Astrocyte of the cerebellum (primary cell): ENCODE data around the gene C21orf91.

Source experiments
- DNase-seq: peaks from one replicate; pipeline ENCODE4 v3.0.0-alpha.2; 2011; ENCODE audit warnings: low read depth
- H3K4me3 ChIP-seq: 2 replicates; pipeline ENCODE4 v1.5.1; 2011; ENCODE audit warnings: mild to moderate bottlenecking, low read depth, low read length, moderate library complexity
- CTCF ChIP-seq: IDR thresholded peaks from 2 replicates; pipeline ENCODE4 v1.5.1; 2012; ENCODE audit warnings: low read length, low read depth, moderate library complexity, mild to moderate bottlenecking; ENCODE audit errors: missing control alignments
- in situ Hi-C: cut with HindIII; loops from 2 replicates; pipeline ENCODE4 v1.10.0; 2017; ENCODE audit warnings: low sequenced_read_pairs

Gene C21orf91

GRCh38 chr21:17759511-17760178, 59.5 kb downstream of the C21orf91 start:
- in situ Hi-C loops = no loop called here
- H3K4me3 ChIP-seq = no peak overlapping the region
- DNase-seq = no peak
- no peak for TF ChIP-seq CTCF

GRCh38 chr21:17758683-17759082, 60.5 kb downstream of the C21orf91 start:
- no peak overlapping the region for H3K4me3 ChIP-seq
- DNase-seq = no peak
- in situ Hi-C loops = no loop called here
- no peak for TF ChIP-seq CTCF

- no peak for TF ChIP-seq CTCF
- DNase-seq = no peak
- no peak overlapping the region for H3K4me3 ChIP-seq
- in situ Hi-C loops = no loop called here
These were observed 61.5 kb downstream of the C21orf91 start for GRCh38 chr21:17757671-17758070.

- no peak for TF ChIP-seq CTCF
- no peak for DNase-seq
- in situ Hi-C loops = no loop called here
- no peak overlapping the region for H3K4me3 ChIP-seq
These were observed 65.4 kb downstream of the C21orf91 start for GRCh38 chr21:17753736-17754135.

GRCh38 chr21:17752171-17752570, 67.0 kb downstream of the C21orf91 start:
- no peak for DNase-seq
- H3K4me3 ChIP-seq = no peak overlapping the region
- in situ Hi-C loops = no loop called here
- TF ChIP-seq CTCF = no peak

GRCh38 chr21:17746920-17747319, 72.2 kb downstream of the C21orf91 start:
- in situ Hi-C loops = no loop called here
- H3K4me3 ChIP-seq = no peak overlapping the region
- no peak for DNase-seq
- TF ChIP-seq CTCF = no peak
